HUDEP-2 (cell line): ENCODE results near the gene SPRYD3.
"Not testable (repeated sequence)": the region's sequence is repeated elsewhere in the genome, so short reads cannot be mapped to it uniquely, and the experiment has no call there.

Source experiments
- DNase-seq, 76 experiments: peaks; one replicate each; lab custom pipeline; 2025; ENCODE audit not compliant: unreplicated experiment in 76 of 76; lab: John Stamatoyannopoulos, UW

Gene SPRYD3

GRCh38 chr12:53033832-53034231 is 45.4 kb downstream of the SPRYD3 start:
- not testable (repeated sequence) for DNase-seq

- DNase-seq, result no peak
Measured at GRCh38 chr12:53031616-53032015, 47.6 kb downstream of the SPRYD3 start.

- DNase-seq, result not testable (repeated sequence)
Measured at GRCh38 chr12:53027014-53027413, 52.2 kb downstream of the SPRYD3 start.

GRCh38 chr12:53025250-53025649 is 53.9 kb downstream of the SPRYD3 start:
- DNase-seq, result no peak

GRCh38 chr12:53014709-53015108 is 64.5 kb downstream of the SPRYD3 start:
- no peak for DNase-seq
